GM12878 (cell line): Measurements from ENCODE around the gene MLXIPL. TPM values are rescaled to one million over a fixed set of nuclear protein-coding genes. Genes with fewer than 3 reads are reported as not detected.

ENCODE experiments used
- ATAC-seq: fragments of 200-7000 bp; cut with Tn5 transposase; 3 replicates; pipeline ENCODE4 v1.9.1; 2020; ENCODE audit warnings: mild to moderate bottlenecking, moderate library complexity
- BruUV-seq: library from RNA; stranded (reverse); fragments of 400-500 nt; replicated peaks from 2 replicates; lab custom pipeline; 2021; lab: Mats Ljungman, UMichigan
- CTCF ChIA-PET: fragments of 300-600 bp; sonication (Branson Sonifier 250); formaldehyde crosslinking; extraction: SDS; loops from one replicate; lab custom pipeline; 2021; ENCODE audit warnings: inconsistent platforms; lab: Yijun Ruan, JAX
- POLR2A ChIA-PET: fragments of 350-600 bp; formaldehyde crosslinking; extraction: SDS; loops from one replicate; lab custom pipeline; 2021; ENCODE audit warnings: inconsistent platforms; lab: Charles Lee
- RAD21 ChIA-PET: fragments of 300-600 bp; sonication (Branson Sonifier 250); formaldehyde crosslinking; loops from one replicate; lab custom pipeline; 2023; ENCODE audit warnings: antibody characterized with exemption; ENCODE audit not compliant: unreplicated experiment; lab: Charles Lee
- SMC1A ChIA-PET: fragments of 300-600 bp; sonication (Branson Sonifier 250); formaldehyde crosslinking; loops from one replicate; lab custom pipeline; 2023; ENCODE audit not compliant: unreplicated experiment, uncharacterized antibody; lab: Charles Lee
- DNase-seq: peaks from one replicate; pipeline ENCODE4 v3.0.0-alpha.2; 2011; ENCODE audit warnings: low read depth, low spot score
- FAIRE-seq: peaks from 3 replicates; lab custom pipeline; 2011; peaks lifted over from hg19 to GRCh38; lab: Jason Lieb, UNC
- H2AFZ ChIP-seq: 2 replicates; pipeline ENCODE4 v1.6.0; 2011; ENCODE audit warnings: low read depth, low read length, control low read depth; ENCODE audit not compliant: control insufficient read depth
- H3K27ac ChIP-seq: 2 replicates; pipeline ENCODE4 v1.5.1; 2011; ENCODE audit warnings: control low read depth; ENCODE audit not compliant: control insufficient read depth, insufficient read depth
- H3K27me3 ChIP-seq, 2 experiments: replicated peaks in 1 of 2; 2 replicates each; pipeline versions ENCODE4 v1.6.0 to v1.6.1; 2011; ENCODE audit warnings: low read length in 1 of 2; ENCODE audit not compliant: control insufficient read depth in 2 of 2, insufficient read depth in 2 of 2
- H3K36me3 ChIP-seq, 2 experiments: 2 replicates each; pipeline ENCODE4 v1.5.1; 2011; ENCODE audit warnings: low read length in 1 of 2; ENCODE audit not compliant: control insufficient read depth in 2 of 2, insufficient read depth in 2 of 2
- H3K4me1 ChIP-seq: 2 replicates; pipeline ENCODE4 v1.6.1; 2011; ENCODE audit warnings: mild to moderate bottlenecking, low read length, moderate library complexity, mixed read lengths; ENCODE audit not compliant: control insufficient read depth, insufficient read depth
- H3K4me2 ChIP-seq: 2 replicates; pipeline ENCODE4 v1.6.0; 2011; ENCODE audit warnings: control low read depth; ENCODE audit not compliant: control insufficient read depth, insufficient read depth
- H3K4me3 ChIP-seq: fragments of 200-600 bp; sonication (generic); 2 replicates; pipeline ENCODE4 v1.5.1; 2016
- H3K79me2 ChIP-seq: 2 replicates; pipeline ENCODE4 v1.6.0; 2011; ENCODE audit warnings: low read length; ENCODE audit not compliant: control insufficient read depth, insufficient read depth
- H3K9ac ChIP-seq: 2 replicates; pipeline ENCODE4 v1.8.0; 2011; ENCODE audit warnings: low read length, control low read depth, mixed read lengths; ENCODE audit not compliant: control insufficient read depth, insufficient read depth
- H3K9me3 ChIP-seq: replicated peaks from 3 replicates; pipeline ENCODE4 v1.5.1; 2011; ENCODE audit warnings: mild to moderate bottlenecking, low read length; ENCODE audit not compliant: control insufficient read depth, insufficient read depth
- H4K20me1 ChIP-seq: 2 replicates; pipeline ENCODE4 v1.6.0; 2011; ENCODE audit not compliant: control insufficient read depth, insufficient read depth
- BCL11A ChIP-seq: IDR thresholded peaks from 2 replicates; pipeline ENCODE4 v1.6.1; 2011; ENCODE audit warnings: low read depth, low read length
- ETV6 ChIP-seq, 2 experiments: fragments of 450-650 bp in 1 of 2; IDR thresholded peaks in 1 of 2; conservative IDR thresholded peaks in 1 of 2; 2 replicates each; pipeline ENCODE4 v1.6.1; 2014; ENCODE audit warnings: antibody characterized with exemption in 1 of 2, borderline replicate concordance in 1 of 2, low read depth in 1 of 2, mild to moderate bottlenecking in 1 of 2, moderate library complexity in 1 of 2
- FOS ChIP-seq: IDR thresholded peaks from 3 replicates; pipeline ENCODE4 v1.6.1; 2011; ENCODE audit warnings: borderline replicate concordance; ENCODE audit not compliant: insufficient read length; ENCODE audit errors: extremely low read depth
- FOXM1 ChIP-seq: IDR thresholded peaks from 2 replicates; pipeline ENCODE4 v1.6.1; 2012; ENCODE audit warnings: low read depth, mild to moderate bottlenecking, inconsistent platforms, low read length, moderate library complexity
- GATAD2B ChIP-seq: fragments of 450-650 bp; conservative IDR thresholded peaks from 2 replicates; pipeline ENCODE4 v1.6.1; 2017; ENCODE audit warnings: low read depth, mild to moderate bottlenecking, moderate library complexity
- JUND ChIP-seq: IDR thresholded peaks from 2 replicates; pipeline ENCODE4 v1.6.1; 2012; ENCODE audit warnings: low read depth, mild to moderate bottlenecking, low read length, improper control_type of control experiment, moderate library complexity
- MXI1 ChIP-seq: fragments of 150-350 bp; IDR thresholded peaks from 2 replicates; pipeline ENCODE4 v1.6.1; 2011; ENCODE audit warnings: low read depth, mild to moderate bottlenecking, inconsistent platforms, low read length, improper control_type of control experiment
- POLR2AphosphoS2 ChIP-seq: IDR thresholded peaks from 2 replicates; pipeline ENCODE4 v1.6.1; 2011; ENCODE audit warnings: low read depth, mild to moderate bottlenecking, low read length, improper control_type of control experiment, moderate library complexity
- TCF3 ChIP-seq: IDR thresholded peaks from 2 replicates; pipeline ENCODE4 v1.6.1; 2012; ENCODE audit warnings: low read depth, mild to moderate bottlenecking, low read length, borderline replicate concordance; ENCODE audit not compliant: insufficient read depth
- WGBS: methylation state at CpG from one replicate; pipeline ENCODE4 v1.1.6; 2016; ENCODE audit warnings: low lambda C conversion rate; ENCODE audit not compliant: insufficient replicate concordance, insufficient coverage; ENCODE audit errors: missing lambda C conversion rate; 5-methylcytosine and 5-hydroxymethylcytosine counted together
- in situ Hi-C: fragments of 300-500 bp; cut with MboI; formaldehyde crosslinking; loops from 9 replicates; pipeline ENCODE4 v1.14.3; 2018; ENCODE audit warnings: mixed read lengths
- intact Hi-C: fragments of 100-400 bp; cut with micrococcal nuclease; formaldehyde crosslinking; loops from one replicate; pipeline ENCODE4 v1.14.2; 2022; ENCODE audit not compliant: unreplicated experiment
- polyA plus RNA-seq, 11 experiments: library from polyadenylated mRNA; depleted of rRNA in 4 of 11; unstranded in 6 of 11; stranded (reverse) in 5 of 11; fragments of >200 nt; fragmentation: Nextera tagmentation in 4 of 11; fragmentation: Illumina TruSeq in 1 of 11; extraction: Ambion mirVana in 4 of 11; extraction: Trizol in 1 of 11; gene quantifications; 1 replicate in 1 of 11; 2 replicates in 10 of 11; pipeline versions ENCODE4 v1.2.1 to v1.2.3, GENCODE V29; 2011 to 2016; ENCODE audit warnings: inconsistent platforms in 2 of 11, missing spikeins in 2 of 11, low read depth in 1 of 11
- total RNA-seq, 4 experiments: library from RNA; depleted of rRNA in 3 of 4; stranded (reverse); fragments of >200 nt in 3 of 4; fragmentation: Illumina TruSeq in 1 of 4; extraction: Trizol in 1 of 4; gene quantifications; 2 replicates each; pipeline versions ENCODE4 v1.2.1 to v1.2.3, GENCODE V29; 2013 to 2021

Gene MLXIPL
- total and polyA plus RNA-seq, 10 of the 15 experiments (the other 5 are each of a cell fraction or from before 2014, with no cell fraction given) = 0.21 TPM; not detected in 9

DNA sequence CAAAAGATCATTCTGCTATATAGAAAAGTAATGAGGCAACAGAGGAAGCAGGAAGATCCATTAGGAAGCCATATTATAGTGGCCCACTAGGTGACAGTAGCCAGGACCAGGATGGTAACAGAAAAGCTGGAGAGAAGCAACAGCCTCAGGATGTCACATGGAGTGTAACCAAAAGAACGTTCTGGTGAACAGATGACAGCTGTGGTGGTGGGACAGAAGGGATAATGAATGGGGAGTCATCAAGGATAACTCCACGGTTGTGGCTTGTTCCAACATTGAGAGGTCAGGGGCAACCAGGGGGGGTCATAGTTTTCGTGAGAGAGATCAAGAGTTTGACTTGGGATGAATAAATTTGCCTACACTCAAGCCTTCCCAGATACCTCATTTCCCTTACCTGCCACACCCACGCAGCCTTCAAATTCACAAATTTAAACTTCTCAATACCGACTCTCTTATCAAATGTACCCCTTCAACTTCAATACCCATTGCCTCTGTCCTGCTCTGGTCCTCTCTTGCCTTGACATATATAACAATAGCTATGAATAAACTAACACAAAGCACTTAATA is 55.2 kb downstream of the MLXIPL start:
- Histone ChIP-seq H3K27me3 (no peaks in the 10 kb centered on the region), H3K27ac (no peak overlapping the region), H3K4me3 (no peak overlapping the region), H3K9ac (no peak overlapping the region), H4K20me1 (no peaks in the 10 kb centered on the region), H3K36me3 (peaks cover 10 to 13% of the 10 kb centered on the region in 2 experiments; a peak in 3 of 4 replicates), H2AFZ (no peak overlapping the region), H3K4me1 (no peaks in the 10 kb centered on the region), H3K9me3 (no peaks in the 10 kb centered on the region), H3K79me2 (no peaks in the 10 kb centered on the region), H3K4me2 (no peak overlapping the region)
- TF ChIP-seq MXI1 (no peak), GATAD2B (no peak), FOS (no peak), POLR2AphosphoS2 (no peak), TCF3 (no peak), BCL11A (no peak), ETV6 (conservative IDR thresholded peaks at IDR 0.05 in 1 of 2, IDR thresholded peaks at IDR 0.05 in 1 of 2; ENCODE audit: borderline replicate concordance in 1 of 2, low read depth in 1 of 2) (no peak), FOXM1 (no peak), JUND (no peak)
- intact Hi-C loops (no loop called here), in situ Hi-C loops (no loop called here)
- no TSS peak for BruUV-seq
- POLR2A ChIA-PET = interaction anchor here (1.3 kb wide), 1 partner anchor 22 kb away, joined by 4 read pairs; no protein-coding TSS in a partner anchor
- 67% methylated on average over 5 of the region's 5 CpGs for WGBS
- CTCF ChIA-PET = interaction anchor here (1.1 kb wide), 1 partner anchor 64 kb away, joined by 3 read pairs; no protein-coding TSS in a partner anchor
- RAD21 ChIA-PET = no interaction called here
- SMC1A ChIA-PET = interaction anchor here (0.6 to 1.6 kb wide), 2 partner anchors 9 to 687 kb away, joined by 3 to 4 read pairs; no protein-coding TSS in a partner anchor
- FAIRE-seq = no peak
- no peak for ATAC-seq
- no peak for DNase-seq
